K562 (cell line): ENCODE measurements around the gene OBSCN. TPM values are rescaled to one million over a fixed set of nuclear protein-coding genes. Genes with fewer than 3 reads are reported as not detected.

Source experiments
- ARID2 ChIP-seq: fragments of 450-650 bp; IDR thresholded peaks from 2 replicates; pipeline ENCODE4 v1.6.1; 2017; ENCODE audit warnings: antibody characterized with exemption, mild to moderate bottlenecking
- ATF3 ChIP-seq, 2 experiments: fragments of 450-650 bp in 1 of 2; sonication (generic) in 1 of 2; formaldehyde crosslinking in 1 of 2; IDR thresholded peaks in 1 of 2; conservative IDR thresholded peaks in 1 of 2; 2 replicates each; pipeline versions ENCODE4 v1.6.1 to v1.8.1; 2016 to 2023; ENCODE audit warnings: mild to moderate bottlenecking in 2 of 2, moderate library complexity in 2 of 2, inconsistent platforms in 1 of 2, missing genetic modification reagents in 1 of 2
- BDP1 ChIP-seq: IDR thresholded peaks from 3 replicates; pipeline ENCODE4 v1.6.1; 2011; ENCODE audit not compliant: insufficient read length, insufficient read depth
- C11orf30 ChIP-seq: fragments of 450-650 bp; IDR thresholded peaks from 2 replicates; pipeline ENCODE4 v1.6.1; 2016; ENCODE audit warnings: low read depth, mild to moderate bottlenecking
- E2F3 ChIP-seq: fragments of 250-450 bp; sonication (Bioruptor Pico); IDR thresholded peaks from 2 replicates; pipeline ENCODE4 v1.4.0; 2020; ENCODE audit warnings: mild to moderate bottlenecking
- ELF2 ChIP-seq: fragments of 250-450 bp; sonication (Bioruptor Pico); IDR thresholded peaks from 2 replicates; pipeline ENCODE4 v1.5.0; 2021; ENCODE audit warnings: mild to moderate bottlenecking
- FOXA1 ChIP-seq: fragments of 450-650 bp; IDR thresholded peaks from 2 replicates; pipeline ENCODE4 v1.6.1; 2016; ENCODE audit warnings: mild to moderate bottlenecking, borderline replicate concordance
- GTF3C2 ChIP-seq: IDR thresholded peaks from 3 replicates; pipeline ENCODE4 v1.6.1; 2011; ENCODE audit warnings: borderline replicate concordance, mild to moderate bottlenecking, moderate library complexity; ENCODE audit not compliant: insufficient read length; ENCODE audit errors: extremely low read depth
- HCFC1 ChIP-seq: IDR thresholded peaks from 2 replicates; pipeline ENCODE4 v1.6.1; 2012; ENCODE audit warnings: low read depth, low read length, improper control_type of control experiment
- MAFK ChIP-seq: IDR thresholded peaks from 2 replicates; pipeline ENCODE4 v1.6.1; 2011; ENCODE audit warnings: low read length, improper control_type of control experiment
- MBD2 ChIP-seq: sonication (generic); IDR thresholded peaks from 2 replicates; pipeline ENCODE4 v1.6.1; 2016; ENCODE audit warnings: low read depth, borderline replicate concordance
- MCM5 ChIP-seq: fragments of 450-650 bp; IDR thresholded peaks from 2 replicates; pipeline ENCODE4 v1.6.1; 2016; ENCODE audit warnings: low read depth
- MYNN ChIP-seq, 2 experiments: sonication (generic); formaldehyde crosslinking in 1 of 2; IDR thresholded peaks; 2 replicates each; pipeline versions ENCODE4 v1.5.0 to v1.6.1; 2016 to 2020; ENCODE audit warnings: antibody characterized with exemption in 1 of 2, missing genetic modification reagents in 1 of 2
- PHTF2 ChIP-seq: fragments of 250-450 bp; sonication (Bioruptor Pico); IDR thresholded peaks from 2 replicates; pipeline ENCODE4 v1.5.0; 2021; ENCODE audit warnings: mild to moderate bottlenecking
- POLR2AphosphoS2 ChIP-seq: IDR thresholded peaks from 2 replicates; pipeline ENCODE4 v1.6.1; 2012; ENCODE audit warnings: low read length, improper control_type of control experiment
- POLR2B ChIP-seq: fragments of 450-650 bp; IDR thresholded peaks from 2 replicates; pipeline ENCODE4 v1.6.1; 2018; ENCODE audit warnings: low read depth; ENCODE audit not compliant: partially characterized antibody
- RBBP5 ChIP-seq: fragments of 200-600 bp; sonication (generic); IDR thresholded peaks from 2 replicates; pipeline ENCODE4 v1.6.1; 2012; ENCODE audit warnings: borderline replicate concordance, mild to moderate bottlenecking, low read length, control low read depth, inconsistent platforms; ENCODE audit not compliant: insufficient read depth, poor library complexity, severe bottlenecking
- RBFOX2 ChIP-seq: fragments of 200-400 bp; formaldehyde crosslinking; IDR thresholded peaks from 2 replicates; pipeline ENCODE4 v1.6.1; 2017; ENCODE audit warnings: low read depth, mild to moderate bottlenecking, low read length, moderate library complexity
- RFX5 ChIP-seq: IDR thresholded peaks from 2 replicates; pipeline ENCODE4 v1.6.1; 2011; ENCODE audit warnings: low read depth, mild to moderate bottlenecking, improper control_type of control experiment, low read length
- SIN3B ChIP-seq: fragments of 450-650 bp; IDR thresholded peaks from 2 replicates; pipeline ENCODE4 v1.6.1; 2017; ENCODE audit warnings: low read depth, mild to moderate bottlenecking, moderate library complexity
- USF2 ChIP-seq: sonication (generic); formaldehyde crosslinking; IDR thresholded peaks from 2 replicates; pipeline ENCODE4 v1.5.0; 2020; ENCODE audit warnings: missing genetic modification reagents
- ZFP91 ChIP-seq: sonication (generic); formaldehyde crosslinking; IDR thresholded peaks from 2 replicates; pipeline ENCODE4 v1.8.0; 2022; ENCODE audit warnings: mild to moderate bottlenecking, missing genetic modification reagents
- ZNF282 ChIP-seq: sonication (generic); formaldehyde crosslinking; IDR thresholded peaks from 2 replicates; pipeline ENCODE4 v1.8.1; 2023; ENCODE audit warnings: missing genetic modification reagents
- polyA plus RNA-seq, 8 experiments: library from polyadenylated mRNA; depleted of rRNA in 4 of 8; stranded (reverse) in 5 of 8; unstranded in 3 of 8; fragments of >200 nt; fragmentation: Nextera tagmentation in 2 of 8; fragmentation: Illumina TruSeq in 1 of 8; extraction: Ambion mirVana in 2 of 8; extraction: Trizol in 1 of 8; gene quantifications; 2 replicates each; pipeline versions ENCODE4 v1.2.1 to v1.2.3, GENCODE V29; 2011 to 2014; ENCODE audit warnings: inconsistent platforms in 1 of 8, missing spikeins in 1 of 8
- total RNA-seq, 7 experiments: library from RNA; depleted of rRNA in 6 of 7; stranded (reverse); fragments of >200 nt in 6 of 7; fragmentation: Illumina TruSeq in 2 of 7; extraction: Trizol in 2 of 7; gene quantifications; 2 replicates each; pipeline versions ENCODE4 v1.2.1 to v1.2.3, GENCODE V29; 2011 to 2021; ENCODE audit warnings: low replicate concordance in 1 of 7

The OBSCN gene
- total and polyA plus RNA-seq, 9 of the 15 experiments (the other 6 are each of a cell fraction or from before 2014, with no cell fraction given), result 0.18 to 19.7 (median 3.6) TPM

DNA sequence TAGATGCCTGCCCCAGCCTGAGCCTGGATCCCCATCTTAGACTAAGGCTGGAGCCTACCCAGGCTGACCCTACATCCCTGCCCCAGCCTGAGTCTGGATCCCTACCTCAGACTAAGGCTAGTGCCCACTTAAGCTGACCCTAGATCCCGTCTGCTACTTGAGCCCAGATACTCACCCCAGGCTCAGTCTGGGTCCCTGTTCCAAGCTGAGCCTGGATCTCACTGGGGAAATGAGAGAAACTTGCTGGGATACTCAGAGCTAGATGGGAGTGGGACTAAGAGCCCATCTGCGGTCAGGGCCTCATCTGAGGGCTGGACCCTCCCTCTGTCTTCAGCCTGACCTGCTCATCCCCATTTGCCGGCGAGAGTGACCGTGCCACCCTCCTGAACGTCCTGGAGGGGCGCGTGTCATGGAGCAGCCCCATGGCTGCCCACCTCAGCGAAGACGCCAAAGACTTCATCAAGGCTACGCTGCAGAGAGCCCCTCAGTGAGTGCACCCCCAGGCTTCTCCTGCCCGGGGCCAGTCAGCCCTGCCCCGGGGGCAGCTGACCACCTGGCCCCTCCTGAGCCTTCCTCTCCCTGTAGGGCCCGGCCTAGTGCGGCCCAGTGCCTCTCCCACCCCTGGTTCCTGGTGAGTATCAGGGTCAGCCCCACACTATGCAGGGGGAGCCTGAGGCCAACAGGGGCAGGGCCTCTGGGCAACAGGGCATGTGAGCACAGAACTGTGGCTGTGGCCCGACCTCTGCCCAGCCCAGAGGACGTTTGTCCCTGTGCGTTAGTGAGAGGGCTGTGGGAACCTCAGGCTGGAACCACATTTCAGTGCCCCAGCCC lies 162.0 kb downstream of the OBSCN start (continued):
- TF ChIP-seq ZFP91 (no peak), GTF3C2 (no peak), HCFC1 (no peak), ELF2 (CRISPR knock-in tag) (no peak), ATF3 (IDR thresholded peaks at IDR 0.05) (no peak), ATF3 (CRISPR knock-in tag; conservative IDR thresholded peaks at IDR 0.05) (no peak), RBFOX2 (no peak), BDP1 (no peak), RFX5 (no peak), E2F3 (no peak), ARID2 (no peak), SIN3B (no peak), POLR2B (no peak), POLR2AphosphoS2 (no peak), MAFK (no peak), C11orf30 (no peak), PHTF2 (CRISPR knock-in tag) (no peak), MYNN (IDR thresholded peaks at IDR 0.05) (no peak), MYNN (CRISPR knock-in tag; IDR thresholded peaks at IDR 0.05) (no peak), RBBP5 (no peak), MBD2 (no peak), FOXA1 (no peak), USF2 (CRISPR knock-in tag) (no peak), ZNF282 (CRISPR knock-in tag) (no peak), MCM5 (no peak)
